Kidney epithelial cell (primary cell): Measurements from ENCODE around the gene ZFAND3. TPM values are rescaled to one million over a fixed set of nuclear protein-coding genes. Genes with fewer than 3 reads are reported as not detected.

ENCODE experiments used
- DNase-seq: peaks from one replicate; pipeline ENCODE4 v3.0.0-alpha.2; 2010; ENCODE audit warnings: low read depth
- H3K27me3 ChIP-seq: 2 replicates; pipeline ENCODE4 v1.6.0; 2011; ENCODE audit warnings: low read length; ENCODE audit not compliant: control insufficient read depth, insufficient read depth
- H3K36me3 ChIP-seq: 2 replicates; pipeline ENCODE4 v1.5.1; 2011; ENCODE audit warnings: low read length; ENCODE audit not compliant: control insufficient read depth, insufficient read depth
- H3K4me3 ChIP-seq: 2 replicates; pipeline ENCODE4 v1.5.1; 2011; ENCODE audit warnings: low read depth, mild to moderate bottlenecking, control low read depth, low read length
- total RNA-seq: library from RNA; depleted of rRNA; stranded (reverse); fragments of >200 nt; gene quantifications from 2 replicates; pipeline ENCODE4 v1.2.3, GENCODE V29; 2015
- TF ChIP-seq, protein P1 (sequence below): IDR thresholded peaks from 2 replicates; pipeline ENCODE4 v1.5.1; 2011; ENCODE audit warnings: mild to moderate bottlenecking, moderate library complexity, low read length, control low read depth, inconsistent platforms; ENCODE audit not compliant: insufficient read depth, poor library complexity, severe bottlenecking

ZFAND3 gene
- total RNA-seq, 1 donor from 2014 or later: 49.4 TPM

DNA sequence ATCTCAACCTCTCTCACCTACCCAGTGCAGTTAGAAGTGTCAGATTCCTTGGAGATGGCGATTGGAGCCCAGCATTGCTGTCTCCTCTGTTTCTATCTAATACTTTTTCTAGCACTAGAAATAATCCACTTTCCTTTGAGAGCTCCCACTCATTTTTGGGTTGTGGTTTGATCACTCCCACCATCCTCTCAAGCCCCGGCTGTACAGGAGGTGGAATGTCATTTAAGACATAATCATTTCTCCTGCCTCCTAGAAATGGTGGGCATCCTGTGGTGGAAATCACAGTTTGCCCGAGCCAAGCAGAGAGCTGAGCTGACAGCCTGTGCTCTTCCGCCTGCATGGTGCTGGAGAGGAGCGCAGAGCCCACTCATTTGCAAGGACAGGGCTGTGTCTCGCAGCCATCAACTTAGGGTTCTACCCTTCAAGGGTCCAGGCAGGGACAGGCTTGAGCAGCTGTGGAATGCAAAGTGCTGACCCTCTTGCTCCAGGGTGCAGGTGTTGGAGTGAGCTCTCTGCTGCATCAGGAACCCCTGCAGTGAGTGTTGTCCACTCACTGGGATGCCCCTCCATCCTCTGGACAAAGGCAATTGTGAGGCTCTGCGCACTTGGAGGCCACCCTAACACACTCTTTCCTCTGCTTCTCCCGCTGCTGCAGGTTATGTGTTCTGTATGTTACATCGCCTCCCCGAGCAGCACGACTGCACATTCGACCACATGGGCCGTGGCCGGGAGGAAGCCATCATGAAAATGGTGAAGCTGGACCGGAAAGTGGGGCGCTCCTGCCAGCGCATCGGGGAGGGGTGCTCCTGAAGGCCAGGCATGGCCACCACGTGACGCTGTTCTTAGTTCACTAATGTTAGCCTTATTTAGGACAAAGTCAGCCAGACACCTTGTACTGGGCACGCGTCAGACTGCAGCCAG lies 332.3 kb downstream of the ZFAND3 start:
- TF ChIP-seq, protein P1, sequence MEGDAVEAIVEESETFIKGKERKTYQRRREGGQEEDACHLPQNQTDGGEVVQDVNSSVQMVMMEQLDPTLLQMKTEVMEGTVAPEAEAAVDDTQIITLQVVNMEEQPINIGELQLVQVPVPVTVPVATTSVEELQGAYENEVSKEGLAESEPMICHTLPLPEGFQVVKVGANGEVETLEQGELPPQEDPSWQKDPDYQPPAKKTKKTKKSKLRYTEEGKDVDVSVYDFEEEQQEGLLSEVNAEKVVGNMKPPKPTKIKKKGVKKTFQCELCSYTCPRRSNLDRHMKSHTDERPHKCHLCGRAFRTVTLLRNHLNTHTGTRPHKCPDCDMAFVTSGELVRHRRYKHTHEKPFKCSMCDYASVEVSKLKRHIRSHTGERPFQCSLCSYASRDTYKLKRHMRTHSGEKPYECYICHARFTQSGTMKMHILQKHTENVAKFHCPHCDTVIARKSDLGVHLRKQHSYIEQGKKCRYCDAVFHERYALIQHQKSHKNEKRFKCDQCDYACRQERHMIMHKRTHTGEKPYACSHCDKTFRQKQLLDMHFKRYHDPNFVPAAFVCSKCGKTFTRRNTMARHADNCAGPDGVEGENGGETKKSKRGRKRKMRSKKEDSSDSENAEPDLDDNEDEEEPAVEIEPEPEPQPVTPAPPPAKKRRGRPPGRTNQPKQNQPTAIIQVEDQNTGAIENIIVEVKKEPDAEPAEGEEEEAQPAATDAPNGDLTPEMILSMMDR: no peak
- H3K4me3 ChIP-seq: no peak overlapping the region
- no peaks in the 10 kb centered on the region for H3K27me3 ChIP-seq
- peaks cover 1% of the 10 kb centered on the region for H3K36me3 ChIP-seq
- DNase-seq: no peak

DNA sequence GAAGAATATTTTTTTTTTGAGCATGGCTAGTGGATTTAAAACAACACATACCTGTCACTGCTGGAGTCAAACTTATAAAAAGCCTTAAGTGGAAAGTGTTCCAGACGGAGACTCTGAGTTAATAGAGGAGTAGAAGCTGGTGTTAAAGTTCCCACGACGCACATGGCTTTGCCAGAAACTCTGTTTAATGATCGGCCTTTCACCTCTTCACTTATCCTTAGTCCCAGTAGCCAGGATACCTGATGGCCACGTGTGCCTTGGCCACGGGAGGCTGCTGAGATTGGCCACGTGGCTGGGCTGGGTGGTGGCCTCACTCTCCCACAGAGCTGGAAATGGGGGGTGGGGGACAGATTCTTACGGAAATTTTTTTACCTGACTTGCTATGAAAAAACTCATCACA lies 333.1 kb downstream of the ZFAND3 start:
- TF ChIP-seq, protein P1: no peak
- Histone ChIP-seq H3K27me3 (no peaks in the 10 kb centered on the region), H3K4me3 (no peak overlapping the region), H3K36me3 (peaks cover 1% of the 10 kb centered on the region)
- DNase-seq: no peak

DNA sequence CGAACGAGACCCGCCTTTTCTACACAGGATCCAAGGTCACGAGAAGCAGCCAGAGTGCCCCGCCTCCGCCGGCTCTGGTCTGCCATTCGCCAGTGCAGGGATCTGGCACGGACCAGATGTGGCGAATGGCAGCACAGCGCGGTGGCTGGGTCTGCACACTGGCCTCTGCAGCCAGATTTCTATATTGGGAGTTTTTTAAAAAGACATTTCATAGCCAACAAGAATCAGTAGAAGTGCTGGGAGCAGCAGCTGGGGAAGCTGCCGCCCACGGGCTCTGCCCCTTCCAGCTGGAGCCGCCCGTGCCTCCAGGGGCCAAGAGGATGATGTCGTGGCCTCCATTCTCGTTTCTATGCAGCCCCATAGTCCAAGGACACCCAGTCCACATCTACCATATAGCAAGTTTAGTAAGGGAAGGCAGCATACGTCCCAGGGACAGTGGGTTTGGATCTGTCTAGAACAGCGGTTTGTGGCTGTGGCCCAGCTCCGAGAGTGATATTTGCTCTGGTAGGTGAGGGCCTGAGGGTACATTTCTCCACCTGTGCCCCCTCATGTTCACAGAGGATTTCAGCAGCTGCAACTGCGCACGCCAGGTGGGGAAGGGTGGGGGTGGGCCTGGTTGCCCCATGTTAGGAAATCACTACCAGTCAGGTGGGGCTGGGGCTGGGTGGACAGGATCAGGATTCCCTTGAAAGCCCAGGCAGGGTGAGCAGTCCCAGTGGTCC lies 333.7 kb downstream of the ZFAND3 start:
- TF ChIP-seq, protein P1: no peak
- peaks cover 1% of the 10 kb centered on the region for H3K36me3 ChIP-seq
- DNase-seq: no peak
- no peaks in the 10 kb centered on the region for H3K27me3 ChIP-seq
- H3K4me3 ChIP-seq: no peak overlapping the region

DNA sequence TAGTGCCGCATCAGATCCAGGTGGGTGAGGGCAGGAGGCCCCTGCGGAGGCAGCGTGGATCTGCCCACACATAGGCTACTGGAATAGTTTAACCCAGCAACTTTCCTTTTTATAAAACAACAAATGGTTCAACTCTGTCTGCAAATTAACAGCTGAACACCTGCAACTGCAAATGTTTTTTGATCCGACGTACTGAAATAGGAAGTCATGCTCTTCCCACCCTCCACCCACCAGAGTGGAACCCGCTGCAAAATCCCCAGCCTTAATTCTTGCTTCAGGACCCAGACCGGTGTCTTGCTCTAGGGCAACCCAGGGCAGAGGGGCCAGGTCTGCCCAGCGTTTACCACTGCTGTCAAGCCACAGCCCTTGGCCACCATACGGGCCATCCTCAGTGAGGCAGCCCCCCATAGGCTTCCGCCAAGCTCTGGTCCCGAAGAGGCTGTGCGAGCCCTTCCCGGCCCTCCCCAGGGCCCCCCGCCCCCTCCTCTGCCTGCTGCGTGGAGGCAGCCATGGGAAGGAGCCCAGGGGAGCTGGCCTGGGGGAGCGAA lies 334.3 kb downstream of the ZFAND3 start:
- Histone ChIP-seq H3K4me3 (no peak overlapping the region), H3K36me3 (peaks cover 1% of the 10 kb centered on the region), H3K27me3 (no peaks in the 10 kb centered on the region)
- TF ChIP-seq, protein P1: no peak
- no peak for DNase-seq

DNA sequence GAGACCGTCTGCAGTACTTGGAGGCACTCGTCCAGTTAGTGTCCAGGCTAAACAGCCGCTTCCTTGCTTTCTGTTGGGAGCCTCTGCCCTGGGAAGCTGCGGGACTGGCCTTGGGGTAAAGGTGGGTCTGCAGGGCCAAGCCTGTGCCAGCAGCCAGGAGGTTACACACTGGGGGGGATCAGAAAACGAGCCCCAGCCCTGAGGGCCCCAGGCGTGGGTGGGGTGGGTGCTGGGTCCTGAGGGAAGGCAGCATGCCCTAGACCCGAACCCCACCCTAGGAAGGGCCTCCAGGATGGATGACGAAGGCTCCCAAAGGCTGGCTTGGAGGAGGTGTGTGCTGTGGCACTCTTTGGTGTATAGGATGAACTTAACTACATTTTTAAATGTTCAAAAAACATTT lies 335.2 kb downstream of the ZFAND3 start:
- TF ChIP-seq, protein P1: no peak
- DNase-seq: no peak
- H3K4me3 ChIP-seq: no peak overlapping the region

More for the DNA sequence above, 335.2 kb downstream of the ZFAND3 start:
- H3K27me3 ChIP-seq: no peaks in the 10 kb centered on the region
- peaks cover 1% of the 10 kb centered on the region for H3K36me3 ChIP-seq
